ENCODE data around the gene IGSF22. TPM values are rescaled to one million over a fixed set of nuclear protein-coding genes. Genes with fewer than 3 reads are reported as not detected.

The IGSF22 gene
- total RNA-seq, 1 donor from 2014 or later, result 1.00 TPM

GRCh38 chr11:18743900-18744514, 18.0 kb upstream of the IGSF22 start:
- DNase-seq (ENCODE audit: low spot score), result no peak

DNA sequence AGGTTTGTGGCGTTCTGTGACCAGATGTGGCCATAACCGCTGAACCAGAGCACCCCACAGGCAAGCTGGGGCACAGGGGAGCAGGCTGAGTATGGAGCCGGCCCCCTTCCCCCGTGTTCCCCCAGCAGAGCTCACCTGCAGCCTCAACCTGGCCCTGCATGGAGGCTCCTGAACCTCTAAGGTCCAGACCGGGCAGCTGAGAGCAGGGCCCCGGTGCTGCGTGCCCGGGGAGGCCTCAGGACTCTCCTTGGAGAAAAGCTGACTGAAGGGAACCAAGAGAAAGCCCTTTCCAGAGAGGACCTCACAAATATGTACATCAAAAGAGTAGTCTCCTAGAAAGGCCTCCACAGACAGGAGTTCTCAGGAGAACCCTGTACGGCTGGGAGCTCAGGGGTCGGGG, 17.4 kb upstream of the IGSF22 start:
- DNase-seq (ENCODE audit: low spot score), result no peak

- no peak for DNase-seq (ENCODE audit: low spot score)
Measured at GRCh38 chr11:18741783-18742182, 15.8 kb upstream of the IGSF22 start.

- no peak for DNase-seq (ENCODE audit: low spot score)
Measured at GRCh38 chr11:18739685-18740084, 13.7 kb upstream of the IGSF22 start.

DNA sequence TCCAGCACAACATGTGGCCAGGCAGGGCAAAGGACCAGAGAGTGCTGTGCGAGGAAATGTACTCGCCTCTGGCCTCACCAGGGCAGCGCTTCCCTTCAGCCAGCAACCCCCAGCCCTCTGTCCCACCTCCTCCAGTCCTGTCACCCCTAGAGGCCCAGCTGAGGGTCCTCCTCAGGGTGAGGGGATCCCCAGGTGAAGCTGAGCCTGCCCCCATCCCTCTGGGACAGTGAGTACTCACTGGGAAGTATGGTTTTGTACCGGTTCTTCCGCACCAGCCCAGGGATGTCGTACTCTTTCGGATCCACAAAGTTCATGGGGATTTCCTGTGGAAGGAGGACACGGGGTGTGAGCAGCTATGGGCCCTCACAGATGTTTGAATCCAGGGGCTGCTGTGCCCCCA, 11.7 kb upstream of the IGSF22 start:
- no peak for DNase-seq (ENCODE audit: low spot score)

GRCh38 chr11:18736590-18737148, 10.7 kb upstream of the IGSF22 start:
- DNase-seq (ENCODE audit: low spot score), result no peak

- no peak for DNase-seq (ENCODE audit: low spot score)
Measured at GRCh38 chr11:18733202-18733601, 7.2 kb upstream of the IGSF22 start.

GRCh38 chr11:18731949-18732821, 6.2 kb upstream of the IGSF22 start:
- DNase-seq (ENCODE audit: low spot score), result no peak

DNA sequence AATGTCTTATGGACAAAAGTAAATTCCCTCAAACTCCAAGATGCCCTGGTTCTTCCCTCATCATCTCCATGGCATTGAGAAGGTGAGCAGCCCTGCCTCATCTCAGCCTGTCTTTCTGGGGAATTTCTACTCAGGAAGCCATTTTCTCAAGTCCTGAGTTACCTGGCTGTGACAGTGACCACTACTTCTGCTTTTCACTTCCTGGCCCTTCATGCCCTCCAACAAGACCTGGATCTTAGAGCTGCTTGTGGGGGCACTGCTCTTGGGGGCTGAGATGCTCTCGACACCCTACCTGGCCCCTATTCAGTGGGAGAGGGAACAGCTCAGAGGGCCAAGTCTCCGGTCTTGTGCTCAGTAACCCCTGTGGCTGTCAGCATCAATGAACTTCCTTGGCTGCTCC, 5.5 kb upstream of the IGSF22 start:
- no peak for DNase-seq (ENCODE audit: low spot score)

DNA sequence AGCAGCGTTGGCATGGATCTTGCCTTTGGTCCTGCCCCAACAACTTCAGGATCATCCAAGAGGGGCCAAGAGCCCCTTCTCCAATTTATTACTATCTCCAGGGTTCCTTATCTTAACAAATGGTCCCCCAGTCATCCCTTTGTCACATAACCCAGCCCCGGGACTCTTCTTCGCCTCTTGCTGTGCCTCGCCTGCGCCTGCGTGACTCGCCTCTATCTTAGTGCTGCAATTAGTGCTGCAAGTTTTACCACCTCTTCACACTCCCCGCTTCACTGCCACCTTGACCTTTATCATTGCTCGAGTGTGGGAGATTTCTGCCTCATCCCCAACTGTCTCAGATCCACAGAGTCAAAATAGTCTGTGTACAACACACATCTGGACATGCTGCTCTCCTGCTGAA, 4.0 kb upstream of the IGSF22 start:
- DNase-seq (ENCODE audit: low spot score), result no peak

- no peak for DNase-seq (ENCODE audit: low spot score)
Measured at GRCh38 chr11:18729426-18729825, 3.4 kb upstream of the IGSF22 start.

GRCh38 chr11:18728658-18729057, 2.7 kb upstream of the IGSF22 start:
- DNase-seq (ENCODE audit: low spot score), result no peak

DNA sequence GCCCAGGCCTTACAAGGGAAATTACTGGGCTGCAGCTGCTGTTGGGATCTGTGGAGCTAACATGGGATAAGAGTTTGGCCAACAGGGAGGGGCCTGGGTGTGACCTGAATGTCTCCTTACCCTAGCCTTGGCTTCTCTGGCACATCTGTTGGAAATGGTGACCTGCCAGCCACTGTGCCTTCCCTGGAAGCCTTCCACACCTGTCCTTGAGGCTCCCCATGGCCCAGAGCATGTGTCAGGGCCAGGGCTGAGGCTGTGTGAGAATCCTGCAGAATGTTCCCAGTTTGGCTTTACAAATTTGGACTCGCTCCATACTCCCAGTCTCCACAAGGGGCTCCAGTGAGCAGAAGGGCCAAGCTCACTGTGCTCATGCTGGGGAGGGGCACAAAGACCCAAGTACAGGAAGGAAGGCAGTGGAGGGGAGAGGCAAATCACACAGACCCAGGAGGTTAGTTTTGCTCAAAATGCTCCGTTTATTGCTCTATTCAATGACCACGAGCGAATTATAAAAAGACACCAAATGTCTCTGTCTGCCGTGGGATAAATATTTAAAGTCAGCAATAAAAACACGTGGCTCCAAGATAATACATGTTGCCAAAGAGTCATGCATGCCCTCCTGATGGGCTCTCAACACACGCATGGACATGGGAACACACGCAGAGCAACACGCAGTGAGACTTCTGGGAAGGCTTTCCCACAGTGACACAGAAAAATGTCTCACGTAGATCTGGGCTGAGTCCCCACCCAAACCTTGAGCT, 1.7 kb upstream of the IGSF22 start:
- no peak for DNase-seq (ENCODE audit: low spot score)

DNA sequence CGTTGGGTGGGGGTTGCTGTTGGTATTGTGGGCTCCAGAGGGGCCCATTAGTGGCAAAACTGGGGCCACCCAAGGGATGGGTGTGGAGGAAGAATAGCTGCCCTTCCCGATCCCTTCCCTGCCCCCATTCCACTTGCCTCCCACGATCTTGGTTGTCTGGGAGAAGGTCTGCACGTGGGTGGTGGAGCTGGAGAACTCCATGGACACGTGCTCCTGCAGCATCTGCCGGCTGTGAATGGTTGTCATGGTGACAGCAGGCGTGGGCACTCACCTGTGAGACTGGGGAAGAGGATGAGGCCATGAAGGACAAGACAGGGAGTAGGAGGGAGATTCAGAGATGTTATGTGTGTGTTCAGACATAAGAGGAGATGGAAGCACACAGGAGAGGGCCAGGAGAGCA, 2.0 kb downstream of the IGSF22 start:
- no peak for DNase-seq (ENCODE audit: low spot score)

GRCh38 chr11:18722293-18722637, 3.7 kb downstream of the IGSF22 start:
- DNase-seq (ENCODE audit: low spot score), result no peak

DNA sequence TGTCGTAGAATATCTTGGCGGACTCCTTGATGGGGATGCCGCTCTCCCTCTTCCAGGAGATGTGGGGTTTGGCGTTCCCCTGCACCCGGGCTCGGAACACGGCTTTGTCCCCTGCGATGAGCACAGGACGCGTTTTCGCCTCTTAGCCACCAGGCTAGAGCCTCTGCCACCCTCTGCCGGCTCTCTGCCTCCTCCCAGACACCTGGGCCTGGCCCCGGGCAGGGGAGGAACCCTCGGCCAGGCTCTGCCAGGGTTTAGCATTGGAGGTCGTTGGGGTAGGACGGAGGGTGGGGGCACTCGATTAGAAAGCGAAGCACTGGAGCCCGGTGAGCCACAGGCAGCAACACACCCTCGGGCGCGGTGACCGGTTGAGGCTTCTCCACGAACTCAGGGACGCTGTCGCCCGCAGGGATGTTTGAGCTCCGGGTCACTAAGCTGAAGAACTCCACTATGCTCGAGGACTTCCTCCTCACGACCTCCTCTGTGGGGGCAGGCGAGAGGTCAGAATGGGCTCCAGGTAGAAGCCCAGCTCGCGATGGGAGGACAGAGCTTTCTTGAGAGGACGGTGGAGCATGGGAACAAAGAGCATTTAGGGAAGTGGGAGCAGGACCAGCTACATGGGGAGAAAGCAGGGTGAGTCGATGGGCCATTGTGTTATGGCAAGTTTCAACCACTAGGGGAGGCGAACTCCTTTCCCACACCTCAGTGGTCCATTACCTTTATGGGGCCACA, 4.3 kb downstream of the IGSF22 start:
- DNase-seq (ENCODE audit: low spot score), result no peak

DNA sequence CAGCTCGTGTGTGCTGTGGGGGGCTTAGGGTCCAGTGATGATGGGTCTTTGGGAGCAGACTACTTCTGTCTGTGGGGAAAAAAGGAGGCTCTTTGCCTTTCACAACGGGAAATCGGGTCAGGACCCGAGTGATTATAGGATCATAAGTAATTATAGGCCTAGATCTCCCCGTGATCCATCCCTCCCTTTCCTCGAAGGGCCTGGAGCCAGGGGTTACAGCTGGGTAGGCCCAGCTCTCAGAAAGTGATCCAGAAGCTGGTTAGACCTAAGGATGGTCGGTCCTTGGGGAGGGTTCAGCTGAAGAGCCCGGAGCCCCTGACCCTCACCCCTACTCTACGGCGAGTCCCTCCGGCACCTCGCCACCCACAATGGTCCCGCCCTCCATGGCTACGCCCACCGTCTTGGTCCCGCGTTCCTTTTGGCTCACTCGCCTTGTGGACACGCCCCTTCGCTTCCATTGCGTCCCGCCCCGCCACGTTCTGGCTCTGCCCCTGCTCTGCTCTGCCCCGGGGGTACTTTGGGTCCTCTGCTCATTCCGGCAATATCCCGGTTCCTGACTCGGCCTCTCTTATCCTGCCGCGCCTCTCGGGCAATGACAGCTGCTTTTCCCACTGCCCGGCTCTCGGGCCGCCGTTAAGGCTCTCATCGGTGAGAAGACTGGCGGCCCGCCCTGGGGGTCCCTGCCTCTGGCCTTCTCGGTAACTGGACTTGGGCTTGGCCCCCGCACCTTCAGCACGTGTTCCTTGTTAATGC, 5.0 kb downstream of the IGSF22 start:
- peak; percentile 94 for DNase-seq (ENCODE audit: low spot score)

DNA sequence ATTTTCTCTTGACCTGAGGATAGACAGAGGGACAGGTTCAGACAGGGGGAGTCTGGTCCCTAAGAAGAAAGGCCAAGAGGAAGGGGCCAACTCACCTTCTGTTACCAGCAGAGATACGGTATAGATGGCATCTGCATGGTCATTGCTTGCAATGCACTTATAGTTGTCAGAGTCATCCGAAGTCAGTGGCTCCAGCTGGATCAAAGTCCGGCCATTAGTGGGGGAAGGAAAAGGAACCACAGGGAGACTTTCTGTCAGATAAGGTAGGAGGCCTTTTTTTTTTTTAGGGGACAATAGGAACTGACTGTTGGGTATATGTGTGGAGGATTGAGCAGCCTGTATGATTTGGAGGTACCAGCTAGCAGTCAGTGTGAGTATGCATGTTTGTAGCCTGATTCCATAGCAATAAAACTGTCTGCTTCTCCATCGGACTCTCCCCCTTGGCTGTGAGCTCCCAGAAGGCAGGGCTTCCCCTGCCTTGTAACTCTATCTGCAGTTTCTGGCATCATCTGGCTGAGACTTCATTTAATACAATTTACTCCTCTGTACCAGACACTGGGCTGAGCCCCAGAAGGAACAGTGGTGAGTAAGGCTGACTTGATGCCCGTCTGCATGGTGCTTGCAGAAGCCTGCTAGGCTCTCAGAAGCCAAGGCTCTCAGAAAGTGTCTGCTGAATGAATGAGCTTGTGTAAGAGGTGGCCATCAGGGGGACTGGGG, 5.7 kb downstream of the IGSF22 start:
- no peak for DNase-seq (ENCODE audit: low spot score)

GRCh38 chr11:18715476-18715875, 10.5 kb downstream of the IGSF22 start:
- no peak for DNase-seq (ENCODE audit: low spot score)

DNA sequence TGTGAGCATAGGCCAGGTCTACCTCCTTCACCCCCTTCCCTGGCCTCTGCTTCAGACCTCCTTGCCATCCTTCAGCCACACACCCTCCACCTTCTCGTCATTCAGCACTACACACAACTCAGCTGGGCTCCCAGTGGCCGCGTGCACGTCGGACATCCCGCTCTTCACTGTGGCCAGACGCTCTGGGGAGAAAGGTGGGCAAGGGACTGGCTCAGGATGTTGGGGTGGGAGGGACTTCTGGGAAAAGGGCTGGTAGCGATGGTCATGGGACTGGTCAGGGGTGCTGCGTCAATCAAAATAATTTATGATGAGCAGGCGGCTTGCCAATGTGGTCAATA, 11.6 kb downstream of the IGSF22 start:
- DNase-seq (ENCODE audit: low spot score), result no peak

Measured in mesenteric fat pad (tissue), 1 donor.